Endothelial cell (in vitro differentiated cells): ENCODE measurements around the gene GDI2. TPM values are rescaled to one million over a fixed set of nuclear protein-coding genes. Genes with fewer than 3 reads are reported as not detected.

Experiments used
- DNase-seq: peaks from one replicate; pipeline ENCODE4 v3.0.0; 2021; ENCODE audit warnings: low spot score
- H3K27ac Mint-ChIP-seq: one replicate; pipeline ENCODE4 v1.8.0; 2021; ENCODE audit warnings: mixed read lengths, inconsistent platforms; ENCODE audit not compliant: unreplicated experiment
- H3K27me3 Mint-ChIP-seq: one replicate; pipeline ENCODE4 v1.8.0; 2021; ENCODE audit warnings: mild to moderate bottlenecking, moderate library complexity, mixed read lengths, inconsistent platforms; ENCODE audit not compliant: unreplicated experiment
- H3K36me3 Mint-ChIP-seq: one replicate; pipeline ENCODE4 v1.8.0; 2021; ENCODE audit warnings: mild to moderate bottlenecking, low read depth, mixed read lengths, inconsistent platforms; ENCODE audit not compliant: unreplicated experiment
- H3K4me1 Mint-ChIP-seq: one replicate; pipeline ENCODE4 v1.8.0; 2021; ENCODE audit warnings: mild to moderate bottlenecking, mixed read lengths, inconsistent platforms; ENCODE audit not compliant: unreplicated experiment
- H3K4me3 Mint-ChIP-seq: one replicate; pipeline ENCODE4 v1.8.0; 2021; ENCODE audit warnings: mild to moderate bottlenecking, mixed read lengths, inconsistent platforms; ENCODE audit not compliant: unreplicated experiment
- H3K9me3 Mint-ChIP-seq: one replicate; pipeline ENCODE4 v1.8.0; 2021; ENCODE audit warnings: mixed read lengths, inconsistent platforms; ENCODE audit not compliant: unreplicated experiment
- total RNA-seq: library from RNA; stranded (reverse); fragmentation: NEBNext Ultra II Directional; extraction: Animal tissue kit (Norgen Biotek cat#: 25700); gene quantifications from one replicate; pipeline ENCODE4 v1.2.1, GENCODE V29; 2021; ENCODE audit not compliant: unreplicated experiment
- TF ChIP-seq, protein P1 (sequence below): fragments of 200-600 bp; sonication (generic); IDR thresholded peaks from one replicate; pipeline ENCODE4 v1.5.0; 2021; ENCODE audit warnings: antibody characterized with exemption; ENCODE audit not compliant: unreplicated experiment

Gene GDI2
- total RNA-seq, 1 donor from 2014 or later, result 320 TPM

DNA sequence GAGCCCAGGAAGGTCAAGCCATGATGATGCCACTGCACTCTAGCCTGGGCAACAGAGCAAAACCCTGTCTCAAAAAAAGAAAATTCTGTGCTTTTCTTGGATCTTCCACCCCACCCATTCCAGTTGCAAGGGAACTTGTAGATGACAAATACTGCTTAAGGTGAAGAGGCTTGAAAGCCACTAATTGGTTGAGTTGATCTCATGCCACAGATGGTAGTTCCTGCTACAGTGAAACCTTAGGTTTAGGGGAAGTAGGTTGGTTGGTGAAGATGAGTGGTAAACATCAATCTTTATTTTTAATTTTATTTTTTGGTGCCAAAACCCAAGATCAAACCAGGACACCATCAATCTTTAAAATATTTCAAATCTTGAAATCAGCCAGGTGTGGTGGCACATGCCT lies 2.9 kb upstream of the GDI2 start:
- Mint-ChIP-seq H3K9me3 (no peaks in the 10 kb centered on the region), H3K27me3 (peaks cover 7% of the 10 kb centered on the region), H3K36me3 (peaks cover 4% of the 10 kb centered on the region), H3K27ac (no peak overlapping the region), H3K4me1 (peaks cover 18% of the 10 kb centered on the region), H3K4me3 (no peak overlapping the region)
- TF ChIP-seq, protein P1, sequence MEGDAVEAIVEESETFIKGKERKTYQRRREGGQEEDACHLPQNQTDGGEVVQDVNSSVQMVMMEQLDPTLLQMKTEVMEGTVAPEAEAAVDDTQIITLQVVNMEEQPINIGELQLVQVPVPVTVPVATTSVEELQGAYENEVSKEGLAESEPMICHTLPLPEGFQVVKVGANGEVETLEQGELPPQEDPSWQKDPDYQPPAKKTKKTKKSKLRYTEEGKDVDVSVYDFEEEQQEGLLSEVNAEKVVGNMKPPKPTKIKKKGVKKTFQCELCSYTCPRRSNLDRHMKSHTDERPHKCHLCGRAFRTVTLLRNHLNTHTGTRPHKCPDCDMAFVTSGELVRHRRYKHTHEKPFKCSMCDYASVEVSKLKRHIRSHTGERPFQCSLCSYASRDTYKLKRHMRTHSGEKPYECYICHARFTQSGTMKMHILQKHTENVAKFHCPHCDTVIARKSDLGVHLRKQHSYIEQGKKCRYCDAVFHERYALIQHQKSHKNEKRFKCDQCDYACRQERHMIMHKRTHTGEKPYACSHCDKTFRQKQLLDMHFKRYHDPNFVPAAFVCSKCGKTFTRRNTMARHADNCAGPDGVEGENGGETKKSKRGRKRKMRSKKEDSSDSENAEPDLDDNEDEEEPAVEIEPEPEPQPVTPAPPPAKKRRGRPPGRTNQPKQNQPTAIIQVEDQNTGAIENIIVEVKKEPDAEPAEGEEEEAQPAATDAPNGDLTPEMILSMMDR, result no peak
- no peak for DNase-seq

DNA sequence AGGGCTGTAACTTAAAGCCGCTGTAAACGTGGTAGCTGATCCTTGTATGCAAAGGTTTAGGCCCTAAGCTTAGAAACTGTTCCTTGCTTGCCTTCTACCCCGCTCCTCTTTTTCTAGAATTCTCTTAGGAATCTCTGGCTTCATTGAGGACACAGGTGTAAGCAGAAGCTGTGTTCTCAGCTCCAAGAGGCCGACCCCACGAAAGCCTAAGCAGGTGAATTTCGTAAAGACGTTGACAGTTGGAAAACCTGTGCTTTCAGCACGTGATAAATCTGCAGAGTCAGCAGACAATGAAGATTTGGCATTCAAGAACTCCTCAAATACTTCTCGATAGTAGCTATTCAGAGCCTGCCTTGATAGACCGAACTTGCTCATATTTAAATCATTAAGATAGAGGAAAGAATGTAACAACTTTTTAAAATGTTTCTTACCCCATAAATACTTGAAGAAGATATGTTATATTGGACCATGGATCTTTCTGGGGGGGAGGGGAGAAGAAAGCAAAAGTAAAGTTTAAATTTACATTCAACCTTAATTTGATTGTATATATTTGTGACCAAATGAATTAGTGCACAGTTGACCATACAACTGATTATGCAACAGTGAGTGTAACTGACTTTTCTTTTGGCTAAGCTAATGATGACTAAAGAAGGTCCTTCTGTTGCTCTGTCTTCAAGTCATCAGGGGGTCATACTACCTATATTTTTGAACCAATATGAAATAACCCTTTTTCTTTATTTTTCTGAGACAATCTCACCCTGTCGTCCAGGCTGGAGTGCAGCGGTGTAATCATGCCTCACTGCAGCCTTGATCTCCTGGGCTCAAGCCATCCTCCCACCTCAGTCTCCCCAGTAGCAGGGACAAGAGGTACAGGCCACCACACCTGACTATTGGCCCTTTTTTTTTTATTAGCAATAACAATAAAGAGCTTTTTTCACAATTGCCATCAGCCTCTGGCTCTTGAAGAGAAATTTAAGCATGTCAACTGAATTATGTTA lies 1.2 kb upstream of the GDI2 start:
- Mint-ChIP-seq H3K36me3 (peaks cover 4% of the 10 kb centered on the region), H3K4me3 (peak overlapping the region; percentile 87), H3K9me3 (no peaks in the 10 kb centered on the region), H3K4me1 (peaks cover 30% of the 10 kb centered on the region), H3K27me3 (peaks cover 7% of the 10 kb centered on the region), H3K27ac (peak overlapping the region; percentile 77)
- TF ChIP-seq, protein P1, result no peak
- no peak for DNase-seq

DNA sequence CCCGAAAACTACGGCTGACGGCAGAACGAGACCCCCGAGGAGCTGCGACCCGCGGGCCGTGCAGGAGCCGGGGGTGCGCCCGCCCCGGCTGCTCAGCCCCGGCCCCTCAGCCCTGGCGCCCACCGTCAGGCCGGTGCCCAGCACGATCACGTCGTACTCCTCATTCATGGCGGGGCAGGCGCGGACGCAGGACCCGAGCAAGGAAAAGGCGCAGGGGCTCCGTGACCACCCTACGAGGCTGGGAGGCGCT lies 218 bp downstream of the GDI2 start:
- Mint-ChIP-seq H3K4me3 (peak overlapping the region; percentile 95), H3K27me3 (peaks cover 7% of the 10 kb centered on the region), H3K36me3 (peaks cover 4% of the 10 kb centered on the region), H3K9me3 (no peaks in the 10 kb centered on the region), H3K27ac (peak overlapping the region; percentile 84), H3K4me1 (peaks cover 33% of the 10 kb centered on the region)
- TF ChIP-seq, protein P1, result no peak
- no peak for DNase-seq

DNA sequence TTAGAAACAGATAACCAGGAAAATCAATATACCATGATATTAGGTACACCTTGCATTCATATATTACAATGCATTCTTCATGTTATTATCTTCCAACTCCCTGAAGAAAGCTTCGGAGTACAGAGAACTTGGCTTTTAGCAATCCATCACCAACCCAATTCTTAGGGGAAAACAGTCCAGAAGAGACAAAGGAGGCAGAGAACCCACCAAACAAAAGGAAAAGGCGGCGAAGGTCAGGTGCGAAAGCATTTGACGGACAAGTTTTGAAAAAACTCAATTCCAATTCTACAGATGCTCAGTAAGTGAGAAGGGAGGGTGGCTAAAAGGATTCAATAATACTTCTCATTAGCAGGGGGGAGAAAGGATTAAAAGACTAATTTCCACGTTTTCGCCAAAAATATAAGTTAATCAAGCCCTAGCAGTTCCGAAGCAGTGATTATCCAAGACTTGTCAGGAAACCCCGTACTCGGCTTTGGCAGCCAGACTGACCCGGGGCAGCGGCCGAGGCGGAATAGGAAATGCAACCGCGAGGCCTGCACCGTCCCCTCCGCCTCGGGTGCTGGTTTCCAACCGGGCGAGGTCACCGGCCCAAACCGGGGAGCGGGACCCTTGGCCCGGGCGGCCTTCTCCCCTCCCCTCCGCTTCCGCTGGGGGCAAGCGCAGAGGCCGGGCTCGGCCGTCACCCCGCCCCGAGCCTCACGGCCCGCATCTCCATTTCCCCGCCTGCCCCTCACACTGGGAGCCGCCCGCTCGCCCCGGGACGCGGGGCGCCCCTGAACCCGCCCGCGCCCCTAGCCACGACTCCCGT lies 747 bp downstream of the GDI2 start:
- DNase-seq, result peak; percentile 54
- Mint-ChIP-seq H3K27ac (peak overlapping the region; percentile 86), H3K27me3 (peaks cover 7% of the 10 kb centered on the region), H3K4me3 (peak overlapping the region; percentile 98), H3K4me1 (peaks cover 33% of the 10 kb centered on the region), H3K9me3 (no peaks in the 10 kb centered on the region), H3K36me3 (peaks cover 4% of the 10 kb centered on the region)
- TF ChIP-seq, protein P1, result no peak

DNA sequence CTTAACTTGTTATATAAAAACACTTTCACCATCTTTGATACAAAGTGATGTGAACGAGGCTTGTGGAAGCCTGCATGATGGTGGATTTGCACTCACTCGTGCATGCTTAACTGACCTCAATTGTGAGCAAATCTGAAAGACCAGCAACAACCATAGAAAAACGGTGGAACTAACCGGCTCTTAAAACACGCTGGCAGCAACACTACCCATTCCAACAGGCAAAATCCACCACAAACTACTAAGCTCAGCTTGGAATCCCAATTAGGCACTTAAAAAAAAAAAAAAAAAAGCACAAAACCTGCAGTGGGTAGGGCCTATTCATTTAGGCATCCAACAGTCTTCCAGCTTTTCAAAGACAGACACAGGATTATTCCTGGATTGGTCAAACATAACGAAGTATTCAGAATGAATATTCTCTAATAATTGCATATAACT lies 1.8 kb downstream of the GDI2 start:
- DNase-seq, result no peak
- H3K9me3 Mint-ChIP-seq, result no peaks in the 10 kb centered on the region
- H3K36me3 Mint-ChIP-seq, result peaks cover 4% of the 10 kb centered on the region
- H3K27ac Mint-ChIP-seq, result peak overlapping the region; percentile 86
- H3K27me3 Mint-ChIP-seq, result peaks cover 7% of the 10 kb centered on the region
- H3K4me1 Mint-ChIP-seq, result peaks cover 33% of the 10 kb centered on the region
- peak overlapping the region; percentile 98 for H3K4me3 Mint-ChIP-seq
- TF ChIP-seq, protein P1, result no peak
